Measurements from ENCODE around the gene CCP110.

Gene CCP110

GRCh38 chr16:19523559-19524355 is at the start of gene CCP110:
Gene CCP110, plus strand, starts transcription at chr16:19523942. Its CDS starts 3,940 bp downstream, at chr16:19527882.
- Mint-ChIP-seq H3K4me3 (peak within 1 kb of the TSS; percentile 96), H3K27me3 (ENCODE audit: low read depth, poor library complexity) (no peaks in the 10 kb centered on the region), H3K27ac (peak within 1 kb of the TSS; percentile 94), H3K4me1 (peaks cover 60% of the 10 kb centered on the region), H3K9me3 (no peaks in the 10 kb centered on the region), H3K36me3 (ENCODE audit: low read depth) (peaks cover 7% of the 10 kb centered on the region)
- no peak for TF ChIP-seq CTCF (IDR thresholded peaks at IDR 0.05)
- peak; percentile 90 for DNase-seq

GRCh38 chr16:19474617-19475016 is 49.1 kb upstream of the CCP110 start:
- Mint-ChIP-seq H3K9me3 (no peaks in the 10 kb centered on the region), H3K36me3 (ENCODE audit: low read depth) (no peaks in the 10 kb centered on the region), H3K27me3 (ENCODE audit: low read depth, poor library complexity) (peaks cover 15% of the 10 kb centered on the region), H3K27ac (peak overlapping the region; percentile 48), H3K4me3 (no peak overlapping the region), H3K4me1 (no peaks in the 10 kb centered on the region)
- DNase-seq: no peak
- TF ChIP-seq CTCF (IDR thresholded peaks at IDR 0.05): no peak

- no peak for TF ChIP-seq CTCF (IDR thresholded peaks at IDR 0.05)
- no peaks in the 10 kb centered on the region for H3K4me1 Mint-ChIP-seq
- H3K4me3 Mint-ChIP-seq: no peak overlapping the region
- no peak overlapping the region for H3K27ac Mint-ChIP-seq
- no peaks in the 10 kb centered on the region for H3K36me3 Mint-ChIP-seq (ENCODE audit: low read depth)
- DNase-seq: no peak
- peaks cover 8% of the 10 kb centered on the region for H3K27me3 Mint-ChIP-seq (ENCODE audit: low read depth, poor library complexity)
- no peaks in the 10 kb centered on the region for H3K9me3 Mint-ChIP-seq
Observed at GRCh38 chr16:19478505-19478904, 45.2 kb upstream of the CCP110 start.

- peaks cover 9% of the 10 kb centered on the region for H3K27me3 Mint-ChIP-seq (ENCODE audit: low read depth, poor library complexity)
- no peaks in the 10 kb centered on the region for H3K36me3 Mint-ChIP-seq (ENCODE audit: low read depth)
- H3K27ac Mint-ChIP-seq: peak overlapping the region; percentile 75
- H3K9me3 Mint-ChIP-seq: no peaks in the 10 kb centered on the region
- no peak for DNase-seq
- H3K4me1 Mint-ChIP-seq: no peaks in the 10 kb centered on the region
- TF ChIP-seq CTCF (IDR thresholded peaks at IDR 0.05): no peak
- no peak overlapping the region for H3K4me3 Mint-ChIP-seq
Observed at GRCh38 chr16:19479302-19479721, 44.4 kb upstream of the CCP110 start.

GRCh38 chr16:19481296-19481695 is 42.4 kb upstream of the CCP110 start:
- no peak for DNase-seq
- H3K27me3 Mint-ChIP-seq (ENCODE audit: low read depth, poor library complexity): peaks cover 3% of the 10 kb centered on the region

More at GRCh38 chr16:19481296-19481695, 42.4 kb upstream of the CCP110 start:
- Mint-ChIP-seq H3K36me3 (ENCODE audit: low read depth) (no peaks in the 10 kb centered on the region), H3K4me1 (no peaks in the 10 kb centered on the region), H3K4me3 (no peak overlapping the region), H3K27ac (no peak overlapping the region), H3K9me3 (no peaks in the 10 kb centered on the region)
- TF ChIP-seq CTCF (IDR thresholded peaks at IDR 0.05): no peak

All from nephron progenitor cell (in vitro differentiated cells).